H9 (cell line): ENCODE results near the gene FABP7. TPM values are rescaled to one million over a fixed set of nuclear protein-coding genes. Genes with fewer than 3 reads are reported as not detected.

Experiments
- DNase-seq: peaks from one replicate; pipeline ENCODE4 v3.0.0-alpha.2; 2017
- H2AFZ ChIP-seq: one replicate; pipeline ENCODE4 v1.6.1; 2013; ENCODE audit warnings: mild to moderate bottlenecking, low read length, control low read depth, moderate library complexity
- H2AK5ac ChIP-seq: 2 replicates; pipeline ENCODE4 v1.6.1; 2013; ENCODE audit warnings: low read length, control low read depth, mixed read lengths; ENCODE audit not compliant: insufficient read length
- H2BK120ac ChIP-seq: one replicate; pipeline ENCODE4 v1.6.1; 2013; ENCODE audit warnings: low read depth, mild to moderate bottlenecking, low read length, control low read depth, inconsistent platforms; ENCODE audit not compliant: poor library complexity, severe bottlenecking
- H2BK12ac ChIP-seq: 2 replicates; pipeline ENCODE4 v1.6.1; 2013; ENCODE audit warnings: low read length, control low read depth, mixed read lengths, low read depth; ENCODE audit not compliant: insufficient read length
- H2BK15ac ChIP-seq: 2 replicates; pipeline ENCODE4 v1.6.1; 2013; ENCODE audit warnings: low read depth, low read length, control low read depth
- H2BK20ac ChIP-seq: one replicate; pipeline ENCODE4 v1.6.1; 2013; ENCODE audit warnings: low read depth, mild to moderate bottlenecking, low read length, control low read depth, inconsistent platforms; ENCODE audit not compliant: poor library complexity, severe bottlenecking
- H2BK5ac ChIP-seq: 2 replicates; pipeline ENCODE4 v1.6.1; 2013; ENCODE audit warnings: low read length, control low read depth, mixed read lengths; ENCODE audit not compliant: insufficient read length
- H3K14ac ChIP-seq: 2 replicates; pipeline ENCODE4 v1.6.1; 2013; ENCODE audit warnings: low read length, control low read depth; ENCODE audit not compliant: insufficient read depth
- H3K18ac ChIP-seq: 2 replicates; pipeline ENCODE4 v1.6.1; 2013; ENCODE audit warnings: low read depth, mild to moderate bottlenecking, mixed read lengths, low read length, control low read depth; ENCODE audit not compliant: insufficient read length
- H3K23ac ChIP-seq: 2 replicates; pipeline ENCODE4 v1.6.1; 2013; ENCODE audit warnings: low read length, control low read depth, mixed read lengths, low read depth; ENCODE audit not compliant: insufficient read length
- H3K23me2 ChIP-seq: 2 replicates; pipeline ENCODE4 v1.6.1; 2013; ENCODE audit warnings: low read depth, mild to moderate bottlenecking, mixed read lengths, low read length, control low read depth; ENCODE audit not compliant: insufficient read length, poor library complexity, severe bottlenecking
- H3K27ac ChIP-seq: 2 replicates; pipeline ENCODE4 v1.5.1; 2013; ENCODE audit warnings: low read length, control low read depth, mixed read lengths, low read depth; ENCODE audit not compliant: insufficient read length
- H3K27me3 ChIP-seq: 2 replicates; pipeline ENCODE4 v1.6.1; 2013; ENCODE audit warnings: low read length, control low read depth, inconsistent platforms; ENCODE audit not compliant: insufficient read depth
- H3K4ac ChIP-seq: 2 replicates; pipeline ENCODE4 v1.6.1; 2013; ENCODE audit warnings: low read depth, mild to moderate bottlenecking, control low read depth, inconsistent platforms, low read length, moderate library complexity
- H3K4me1 ChIP-seq: 2 replicates; pipeline ENCODE4 v1.6.1; 2013; ENCODE audit warnings: low read length, control low read depth, inconsistent platforms; ENCODE audit not compliant: insufficient read depth
- H3K4me2 ChIP-seq: 2 replicates; pipeline ENCODE4 v1.6.1; 2013; ENCODE audit warnings: low read length, control low read depth, mixed read lengths; ENCODE audit not compliant: insufficient read length, insufficient read depth
- H3K56ac ChIP-seq: 2 replicates; pipeline ENCODE4 v1.6.1; 2013; ENCODE audit warnings: low read depth, mild to moderate bottlenecking, mixed read lengths, low read length, control low read depth; ENCODE audit not compliant: insufficient read length
- H3K79me1 ChIP-seq: 2 replicates; pipeline ENCODE4 v1.6.1; 2013; ENCODE audit warnings: low read depth, mild to moderate bottlenecking, moderate library complexity, low read length, control low read depth, inconsistent platforms; ENCODE audit not compliant: insufficient read depth, poor library complexity, severe bottlenecking
- H3K79me2 ChIP-seq: 2 replicates; pipeline ENCODE4 v1.6.1; 2013; ENCODE audit warnings: low read length, control low read depth, inconsistent platforms; ENCODE audit not compliant: insufficient read depth
- H3K9ac ChIP-seq: 2 replicates; pipeline ENCODE4 v1.6.1; 2013; ENCODE audit warnings: low read length, control low read depth, mixed read lengths; ENCODE audit not compliant: insufficient read length; ENCODE audit errors: extremely low read depth
- H3K9me3 ChIP-seq: one replicate; pipeline ENCODE4 v1.6.1; 2013; ENCODE audit warnings: low read depth, low read length, inconsistent platforms; ENCODE audit not compliant: control insufficient read depth
- H3T11ph ChIP-seq: one replicate; pipeline ENCODE4 v1.6.1; 2013; ENCODE audit warnings: mild to moderate bottlenecking, low read length, control low read depth, inconsistent platforms
- H4K20me1 ChIP-seq: one replicate; pipeline ENCODE4 v1.6.1; 2013; ENCODE audit not compliant: control insufficient read depth, insufficient read length, insufficient read depth
- H4K5ac ChIP-seq: 2 replicates; pipeline ENCODE4 v1.6.1; 2013; ENCODE audit warnings: low read depth, mild to moderate bottlenecking, mixed read lengths, low read length, control low read depth; ENCODE audit not compliant: insufficient read length
- H4K8ac ChIP-seq: replicated peaks from 2 replicates; pipeline ENCODE4 v1.6.1; 2013; ENCODE audit warnings: low read length, control low read depth, mixed read lengths, low read depth; ENCODE audit not compliant: insufficient read length
- H4K91ac ChIP-seq: 2 replicates; pipeline ENCODE4 v1.6.1; 2013; ENCODE audit warnings: low read depth, mild to moderate bottlenecking, moderate library complexity, mixed read lengths, low read length, control low read depth; ENCODE audit not compliant: insufficient read length
- H3K27ac Mint-ChIP-seq, 3 experiments: 2 replicates in 2 of 3; 3 replicates in 1 of 3; pipeline ENCODE4 v1.8.0; 2020 to 2021; ENCODE audit warnings: mixed read lengths in 3 of 3, mild to moderate bottlenecking in 1 of 3, moderate library complexity in 1 of 3
- H3K27me3 Mint-ChIP-seq: 2 replicates; pipeline ENCODE4 v1.8.0; 2021; ENCODE audit warnings: low read depth, mild to moderate bottlenecking, moderate library complexity, mixed read lengths
- H3K36me3 Mint-ChIP-seq, 3 experiments: 2 replicates in 2 of 3; 3 replicates in 1 of 3; pipeline ENCODE4 v1.8.0; 2020 to 2021; ENCODE audit warnings: low read depth in 3 of 3, mixed read lengths in 3 of 3; ENCODE audit not compliant: insufficient read depth in 1 of 3
- H3K4me1 Mint-ChIP-seq, 2 experiments: 2 replicates each; pipeline ENCODE4 v1.8.0; 2020; ENCODE audit warnings: mixed read lengths in 2 of 2
- H3K4me3 Mint-ChIP-seq, 2 experiments: 2 replicates in 1 of 2; 3 replicates in 1 of 2; pipeline ENCODE4 v1.8.0; 2020 to 2021; ENCODE audit warnings: mild to moderate bottlenecking in 2 of 2, mixed read lengths in 2 of 2, moderate library complexity in 1 of 2
- H3K9me3 Mint-ChIP-seq, 2 experiments: 2 replicates in 1 of 2; 3 replicates in 1 of 2; pipeline ENCODE4 v1.8.0; 2020; ENCODE audit warnings: mild to moderate bottlenecking in 2 of 2, mixed read lengths in 2 of 2, moderate library complexity in 1 of 2
- WGBS: extraction: QIAGEN DNeasy Blood & Tissue Kit; methylation state at CpG from one replicate; pipeline ENCODE4 v1.1.7; 2013; ENCODE audit warnings: missing lambda C conversion rate, low lambda C conversion rate, mixed read lengths; ENCODE audit not compliant: insufficient read length; ENCODE audit errors: extremely low coverage; 5-methylcytosine and 5-hydroxymethylcytosine counted together
- total RNA-seq: library from RNA; stranded (reverse); gene quantifications from 2 replicates; pipeline ENCODE4 v1.2.1, GENCODE V29; 2021
- TF ChIP-seq, protein P1 (sequence below): fragments of 200-600 bp; sonication (generic); conservative IDR thresholded peaks from 3 replicates; pipeline ENCODE4 v1.8.0; 2021; ENCODE audit warnings: antibody characterized with exemption, mild to moderate bottlenecking

FABP7 gene
- total RNA-seq, 1 experiment from 2014 or later = 3.9 TPM

DNA sequence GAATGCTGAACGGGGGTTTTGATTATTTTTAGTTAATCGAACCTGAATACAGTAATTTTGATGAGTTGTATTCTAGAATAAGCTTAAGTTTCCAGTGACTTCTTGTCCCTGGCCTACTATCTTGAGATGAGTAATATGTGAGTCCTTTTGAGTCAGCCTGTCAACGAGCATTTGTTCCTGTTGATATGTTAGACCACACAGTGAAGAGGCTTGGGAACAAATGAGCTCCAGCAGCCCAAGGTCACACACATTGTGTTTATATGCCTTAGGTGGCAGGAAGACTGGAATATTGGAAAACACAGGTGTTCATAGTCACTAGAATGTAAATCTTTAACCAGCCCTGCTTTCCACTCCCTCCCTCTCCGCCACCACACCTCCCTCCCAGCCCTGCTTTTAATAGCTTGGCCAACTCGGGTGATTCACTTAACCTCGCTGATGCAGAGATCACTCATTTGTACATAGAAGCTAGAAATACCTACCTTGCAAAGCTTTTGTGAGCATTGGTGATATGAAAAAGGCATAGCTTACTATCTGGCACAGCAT lies 18.7 kb downstream of the FABP7 start:
- Mint-ChIP-seq H3K4me1 (peaks cover 8% of the 10 kb centered on the region in 2 experiments), H3K9me3 (no peaks in the 10 kb centered on the region), H3K4me3 (no peak overlapping the region), H3K27ac (no peak overlapping the region), H3K27me3 (no peaks in the 10 kb centered on the region), H3K36me3 (no peaks in the 10 kb centered on the region)
- H2AFZ ChIP-seq = no peak overlapping the region
- no CpG with 5 or more reads among the region's 6 CpGs for WGBS
- H3K14ac ChIP-seq = no peak overlapping the region
- H2BK12ac ChIP-seq = no peak overlapping the region
- no peaks in the 10 kb centered on the region for H3K27me3 ChIP-seq
- no peak overlapping the region for H2BK120ac ChIP-seq
- H3K79me1 ChIP-seq = no peaks in the 10 kb centered on the region
- H2BK20ac ChIP-seq = no peak overlapping the region
- no peak overlapping the region for H3K23ac ChIP-seq
- H3K56ac ChIP-seq = no peak overlapping the region
- H4K91ac ChIP-seq = no peak overlapping the region
- H3K18ac ChIP-seq = no peak overlapping the region
- no peak overlapping the region for H2BK15ac ChIP-seq
- no peak overlapping the region for H4K8ac ChIP-seq
- no peaks in the 10 kb centered on the region for H3K23me2 ChIP-seq
- H2BK5ac ChIP-seq = no peak overlapping the region
- no peak overlapping the region for H3K27ac ChIP-seq
- no peaks in the 10 kb centered on the region for H3K4me1 ChIP-seq
- no peak overlapping the region for H3K4me2 ChIP-seq
- H3T11ph ChIP-seq = no peak overlapping the region
- H3K79me2 ChIP-seq = no peaks in the 10 kb centered on the region
- TF ChIP-seq, protein P1, sequence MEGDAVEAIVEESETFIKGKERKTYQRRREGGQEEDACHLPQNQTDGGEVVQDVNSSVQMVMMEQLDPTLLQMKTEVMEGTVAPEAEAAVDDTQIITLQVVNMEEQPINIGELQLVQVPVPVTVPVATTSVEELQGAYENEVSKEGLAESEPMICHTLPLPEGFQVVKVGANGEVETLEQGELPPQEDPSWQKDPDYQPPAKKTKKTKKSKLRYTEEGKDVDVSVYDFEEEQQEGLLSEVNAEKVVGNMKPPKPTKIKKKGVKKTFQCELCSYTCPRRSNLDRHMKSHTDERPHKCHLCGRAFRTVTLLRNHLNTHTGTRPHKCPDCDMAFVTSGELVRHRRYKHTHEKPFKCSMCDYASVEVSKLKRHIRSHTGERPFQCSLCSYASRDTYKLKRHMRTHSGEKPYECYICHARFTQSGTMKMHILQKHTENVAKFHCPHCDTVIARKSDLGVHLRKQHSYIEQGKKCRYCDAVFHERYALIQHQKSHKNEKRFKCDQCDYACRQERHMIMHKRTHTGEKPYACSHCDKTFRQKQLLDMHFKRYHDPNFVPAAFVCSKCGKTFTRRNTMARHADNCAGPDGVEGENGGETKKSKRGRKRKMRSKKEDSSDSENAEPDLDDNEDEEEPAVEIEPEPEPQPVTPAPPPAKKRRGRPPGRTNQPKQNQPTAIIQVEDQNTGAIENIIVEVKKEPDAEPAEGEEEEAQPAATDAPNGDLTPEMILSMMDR = no peak
- no peak overlapping the region for H3K4ac ChIP-seq
- H4K5ac ChIP-seq = no peak overlapping the region
- no peak for DNase-seq
- H3K9me3 ChIP-seq = no peaks in the 10 kb centered on the region
- no peaks in the 10 kb centered on the region for H4K20me1 ChIP-seq
- no peak overlapping the region for H3K9ac ChIP-seq
- H2AK5ac ChIP-seq = no peak overlapping the region
